ENCODE measurements around the gene KRTAP2-2.

The KRTAP2-2 gene

GRCh38 chr17:41012326-41013120 lies 42.5 kb downstream of the KRTAP2-2 start:
- TF ChIP-seq GATA3 (IDR thresholded peaks at IDR 0.05; ENCODE audit: low read depth, low read length) = no peak
- no peak for TF ChIP-seq GATA2 (IDR thresholded peaks at IDR 0.05; ENCODE audit: low read depth, low read length)

DNA sequence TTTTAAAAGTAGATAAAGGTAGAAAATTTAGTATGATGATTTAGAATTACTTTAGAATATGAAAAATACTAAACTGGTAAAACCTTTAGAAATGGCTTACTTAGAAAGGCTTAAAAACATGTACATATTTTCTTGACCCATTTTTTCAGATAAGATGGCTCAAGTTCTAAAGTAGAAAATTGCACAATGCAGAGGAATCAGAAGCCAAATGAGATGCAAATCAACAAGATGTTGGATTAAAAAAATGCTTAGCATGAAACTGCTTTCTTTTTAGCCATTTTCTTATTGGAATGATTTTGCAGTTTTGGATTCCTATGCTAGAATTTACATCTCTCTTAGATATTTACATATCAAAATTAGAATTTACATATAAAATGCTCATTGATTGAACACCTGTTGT lies 44.6 kb downstream of the KRTAP2-2 start:
- TF ChIP-seq GATA2 (IDR thresholded peaks at IDR 0.05; ENCODE audit: low read depth, low read length) (no peak), GATA3 (IDR thresholded peaks at IDR 0.05; ENCODE audit: low read depth, low read length) (no peak)

- no peak for TF ChIP-seq GATA3 (IDR thresholded peaks at IDR 0.05; ENCODE audit: low read depth, low read length)
- no peak for TF ChIP-seq GATA2 (IDR thresholded peaks at IDR 0.05; ENCODE audit: low read depth, low read length)
These were observed 45.1 kb downstream of the KRTAP2-2 start for GRCh38 chr17:41009936-41010335.

DNA sequence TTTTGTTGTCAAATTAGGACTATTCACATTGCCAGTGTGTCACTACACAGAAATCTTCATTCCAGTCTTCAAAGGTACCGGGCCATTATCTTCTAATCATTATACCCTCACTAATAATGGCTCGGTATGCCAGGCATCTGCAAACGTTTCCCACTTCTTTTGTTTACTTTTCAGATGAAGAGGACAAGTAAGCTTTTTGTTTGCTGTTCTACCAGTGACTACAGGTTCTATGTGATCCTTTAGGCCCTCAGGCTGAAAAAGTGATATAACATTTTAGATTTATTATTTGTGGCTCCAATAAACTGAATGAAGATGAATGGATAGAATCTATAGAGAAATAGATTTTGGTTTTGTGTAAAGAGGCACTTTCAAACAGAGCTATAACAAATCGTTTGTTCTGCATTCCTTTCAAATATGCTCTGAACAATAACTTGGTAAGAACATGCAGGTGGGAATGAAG lies 45.7 kb downstream of the KRTAP2-2 start:
- no peak for TF ChIP-seq GATA3 (IDR thresholded peaks at IDR 0.05; ENCODE audit: low read depth, low read length)
- TF ChIP-seq GATA2 (IDR thresholded peaks at IDR 0.05; ENCODE audit: low read depth, low read length) = no peak

GRCh38 chr17:41008811-41009210 lies 46.2 kb downstream of the KRTAP2-2 start, which contains the start of gene KRTAP3-1:
Gene KRTAP3-1, minus strand, starts transcription at chr17:41009128. Its CDS starts 54 bp downstream, at chr17:41009074.
- no peak for TF ChIP-seq GATA3 (IDR thresholded peaks at IDR 0.05; ENCODE audit: low read depth, low read length)
- TF ChIP-seq GATA2 (IDR thresholded peaks at IDR 0.05; ENCODE audit: low read depth, low read length) = no peak
